ENCODE measurements around the gene ATF7IP2. TPM values are rescaled to one million over a fixed set of nuclear protein-coding genes. Genes with fewer than 3 reads are reported as not detected.

The ATF7IP2 gene
- total and polyA plus RNA-seq, 10 of the 15 experiments (the other 5 are each of a cell fraction or from before 2014, with no cell fraction given), result 24.6 to 82.1 (median 51.9) TPM

- ChIA-PET POLR2A (no interaction called here), CTCF (no interaction called here), RAD21 (ENCODE audit: unreplicated experiment) (no interaction called here), SMC1A (ENCODE audit: uncharacterized antibody, unreplicated experiment) (no interaction called here)
- no peak overlapping the region for H3K4me3 ChIP-seq
- TF ChIP-seq CHD1 (IDR thresholded peaks at IDR 0.05; ENCODE audit: low read depth, low read length) (no peak), RFX5 (IDR thresholded peaks at IDR 0.05; ENCODE audit: low read depth, low read length) (no peak), RAD21 (IDR thresholded peaks at IDR 0.05; ENCODE audit: insufficient read depth, low read depth, low read length) (no peak), BACH1 (IDR thresholded peaks at IDR 0.05; ENCODE audit: borderline replicate concordance) (no peak), ZSCAN29 (IDR thresholded peaks at IDR 0.05) (no peak), SREBF1 (IDR thresholded peaks at IDR 0.05; ENCODE audit: low read length) (no peak), ZNF217 (IDR thresholded peaks at IDR 0.05) (no peak), NFYA (IDR thresholded peaks at IDR 0.05; ENCODE audit: borderline replicate concordance, low read depth, low read length) (no peak), REST (IDR thresholded peaks at IDR 0.05; ENCODE audit: low read depth, low read length) (no peak), TCF12 (IDR thresholded peaks at IDR 0.05; ENCODE audit: low read depth, low read length) (no peak), NR2F1 (conservative IDR thresholded peaks at IDR 0.05) (no peak), PRDM15 (CRISPR knock-in tag; IDR thresholded peaks at IDR 0.05) (no peak)
- no peak for FAIRE-seq
- BruUV-seq (replicated peaks), result no TSS peak
- no peak overlapping the region for H3K9ac ChIP-seq (ENCODE audit: control insufficient read depth, insufficient read depth, low read length)
- in situ Hi-C loops (cut with MboI), result no loop called here
- no peak for DNase-seq (ENCODE audit: low read depth, low spot score)
- no peak for ATAC-seq
- no peaks in the 10 kb centered on the region for H3K27me3 ChIP-seq (replicated peaks in 1 of 2; ENCODE audit: control insufficient read depth in 2 of 2, insufficient read depth in 2 of 2, low read length in 1 of 2)
- no peaks in the 10 kb centered on the region for H3K9me3 ChIP-seq (replicated peaks; ENCODE audit: control insufficient read depth, insufficient read depth, low read length)
- no peak overlapping the region for H2AFZ ChIP-seq (ENCODE audit: control insufficient read depth, low read depth, low read length)
- no peaks in the 10 kb centered on the region for H3K36me3 ChIP-seq (ENCODE audit: control insufficient read depth in 2 of 2, insufficient read depth in 2 of 2, low read length in 1 of 2)
- H3K27ac ChIP-seq (ENCODE audit: control insufficient read depth, insufficient read depth), result no peak overlapping the region
- H4K20me1 ChIP-seq (ENCODE audit: control insufficient read depth, insufficient read depth), result no peaks in the 10 kb centered on the region
- H3K79me2 ChIP-seq (ENCODE audit: control insufficient read depth, insufficient read depth, low read length), result no peaks in the 10 kb centered on the region
- no peaks in the 10 kb centered on the region for H3K4me1 ChIP-seq (ENCODE audit: control insufficient read depth, insufficient read depth, low read length)
- 82% methylated on average over 23 of the region's 23 CpGs for WGBS (ENCODE audit: insufficient coverage, insufficient replicate concordance, low lambda C conversion rate, missing lambda C conversion rate)
- intact Hi-C loops (cut with micrococcal nuclease; ENCODE audit: unreplicated experiment), result no loop called here
- no peak overlapping the region for H3K4me2 ChIP-seq (ENCODE audit: control insufficient read depth, insufficient read depth)
Observed at GRCh38 chr16:10355589-10355988, 30.3 kb upstream of the ATF7IP2 start.

All from GM12878 (cell line).